Tibial nerve (tissue), 4 donors: ENCODE results near the gene ARTN. TPM values are rescaled to one million over a fixed set of nuclear protein-coding genes. Genes with fewer than 3 reads are reported as not detected.
A peak's percentile ranks its signal among the peaks of the same experiment; 100 is the strongest.

ENCODE experiments used
- DNase-seq, 2 donors: peaks; one replicate each; pipeline ENCODE4 v3.0.0-alpha.2; 2019; ENCODE audit warnings: low spot score in 2 of 2
- H3K27ac ChIP-seq, 4 donors: fragments of 200-600 bp; sonication (generic) in 3 of 4; one replicate each; pipeline ENCODE4 v1.5.1; 2017 to 2019; ENCODE audit warnings: mild to moderate bottlenecking in 1 of 4
- H3K27me3 ChIP-seq, 2 donors: fragments of 200-600 bp; sonication (generic) in 1 of 2; one replicate each; pipeline versions ENCODE4 v1.5.1 to v1.6.0; 2017 to 2019
- H3K36me3 ChIP-seq, 3 donors: fragments of 200-600 bp; sonication (generic); one replicate each; pipeline ENCODE4 v1.5.1; 2018 to 2019
- H3K4me1 ChIP-seq, 4 donors: fragments of 200-600 bp; sonication (generic) in 3 of 4; one replicate each; pipeline ENCODE4 v1.5.1; 2017 to 2019
- H3K4me3 ChIP-seq, 4 donors: fragments of 200-600 bp; sonication (generic) in 3 of 4; one replicate each; pipeline ENCODE4 v1.5.1; 2017 to 2019; ENCODE audit warnings: mild to moderate bottlenecking in 1 of 4, moderate library complexity in 1 of 4
- H3K9me3 ChIP-seq, 4 donors: fragments of 200-600 bp; sonication (generic) in 3 of 4; one replicate each; pipeline ENCODE4 v1.5.1; 2017 to 2019
- EP300 ChIP-seq, 2 donors: sonication (generic); formaldehyde crosslinking; IDR thresholded peaks; one replicate each; pipeline ENCODE4 v1.6.1; 2017; ENCODE audit warnings: antibody characterized with exemption in 2 of 2, mild to moderate bottlenecking in 1 of 2
- POLR2A ChIP-seq, 2 donors: fragments of 450-650 bp; IDR thresholded peaks; one replicate each; pipeline ENCODE4 v1.6.1; 2017; ENCODE audit warnings: antibody characterized with exemption in 2 of 2, mild to moderate bottlenecking in 2 of 2, moderate library complexity in 2 of 2
- WGBS, 2 donors: methylation state at CpG; one replicate each; pipeline ENCODE4 v1.1.5; 2018; 5-methylcytosine and 5-hydroxymethylcytosine counted together
- total RNA-seq, 4 donors: library from RNA; depleted of rRNA; stranded (reverse); fragments of >200 nt; gene quantifications; one replicate each; pipeline ENCODE4 v1.1.0, GENCODE V29; 2016
- TF ChIP-seq, protein P1 (sequence below), 5 experiments: fragments of 200-600 bp in 3 of 5; fragments of 450-650 bp in 2 of 5; sonication (generic) in 3 of 5; IDR thresholded peaks; one replicate each; pipeline ENCODE4 v1.5.1; 2016 to 2019; ENCODE audit warnings: antibody characterized with exemption in 5 of 5, mild to moderate bottlenecking in 3 of 5, moderate library complexity in 2 of 5

Gene ARTN
- total RNA-seq, 4 donors from 2014 or later: 0.66 to 1.4 TPM; not detected in 2

DNA sequence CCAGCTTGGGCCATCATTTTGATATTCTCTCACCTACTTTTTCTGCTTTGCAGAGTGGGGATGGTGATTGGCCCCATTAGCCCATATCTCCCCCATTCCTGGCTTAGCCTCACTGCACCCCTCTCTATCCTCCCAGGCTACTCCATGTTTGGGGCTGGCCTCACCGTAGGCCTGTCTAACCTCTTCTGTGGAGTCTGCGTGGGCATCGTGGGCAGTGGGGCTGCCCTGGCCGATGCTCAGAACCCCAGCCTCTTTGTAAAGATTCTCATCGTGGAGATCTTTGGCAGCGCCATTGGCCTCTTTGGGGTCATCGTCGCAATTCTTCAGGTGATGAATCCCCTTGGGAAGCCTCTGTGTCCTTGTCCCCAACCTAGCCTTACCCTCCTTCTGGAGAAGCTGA lies 43.3 kb downstream of the ARTN start:
- no peak for DNase-seq

DNA sequence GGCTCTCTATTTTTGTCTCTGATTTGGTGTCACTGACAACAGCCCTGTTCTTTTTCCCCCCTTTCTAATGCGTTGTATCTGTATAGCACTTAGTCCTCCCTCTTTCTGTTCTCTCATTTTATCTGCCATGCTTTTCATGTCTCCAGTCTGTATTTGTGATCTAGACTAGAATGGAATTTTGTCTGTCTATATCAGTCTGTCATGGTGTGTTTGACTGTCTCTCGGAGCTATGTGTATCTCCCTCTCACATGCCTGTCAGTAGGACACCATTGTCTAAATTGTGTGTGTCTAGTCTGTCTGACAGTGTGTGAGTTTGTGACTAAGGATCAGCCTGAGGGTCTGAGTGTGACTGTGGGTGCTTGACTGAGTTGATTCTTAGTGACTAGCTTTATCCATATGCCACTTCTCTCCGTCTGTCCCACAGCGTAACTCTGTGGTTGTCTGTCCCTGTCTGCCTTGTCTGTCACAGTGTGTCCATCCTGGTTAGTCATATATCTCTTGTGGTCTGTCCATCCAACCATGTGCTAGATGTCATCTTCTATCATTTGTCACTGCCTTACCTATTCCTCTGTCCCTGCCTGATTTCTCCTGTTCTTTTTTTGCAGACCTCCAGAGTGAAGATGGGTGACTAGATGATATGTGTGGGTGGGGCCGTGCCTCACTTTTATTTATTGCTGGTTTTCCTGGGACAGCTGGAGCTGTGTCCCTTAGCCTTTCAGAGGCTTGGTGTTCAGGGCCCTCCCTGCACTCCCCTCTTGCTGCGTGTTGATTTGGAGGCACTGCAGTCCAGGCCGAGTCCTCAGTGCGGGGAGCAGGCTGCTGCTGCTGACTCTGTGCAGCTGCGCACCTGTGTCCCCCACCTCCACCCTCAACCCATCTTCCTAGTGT lies 44.0 kb downstream of the ARTN start:
- WGBS, 2 donors: 79 to 83% methylated on average over 9 of the region's 9 CpGs
- Histone ChIP-seq H3K9me3 (no peaks in the 10 kb centered on the region), H3K27ac (peak overlapping the region in 2 of 4 donors; percentile 46 to 73), H3K4me3 (no peak overlapping the region), H3K4me1 (peaks cover 0 to 63% (median 28%) of the 10 kb centered on the region in 4 donors), H3K36me3 (peaks cover 0 to 41% (median 0%) of the 10 kb centered on the region in 3 donors), H3K27me3 (no peaks in the 10 kb centered on the region)
- no peak for DNase-seq
- TF ChIP-seq EP300 (IDR thresholded peaks at IDR 0.05): no peak
- TF ChIP-seq, protein P1, sequence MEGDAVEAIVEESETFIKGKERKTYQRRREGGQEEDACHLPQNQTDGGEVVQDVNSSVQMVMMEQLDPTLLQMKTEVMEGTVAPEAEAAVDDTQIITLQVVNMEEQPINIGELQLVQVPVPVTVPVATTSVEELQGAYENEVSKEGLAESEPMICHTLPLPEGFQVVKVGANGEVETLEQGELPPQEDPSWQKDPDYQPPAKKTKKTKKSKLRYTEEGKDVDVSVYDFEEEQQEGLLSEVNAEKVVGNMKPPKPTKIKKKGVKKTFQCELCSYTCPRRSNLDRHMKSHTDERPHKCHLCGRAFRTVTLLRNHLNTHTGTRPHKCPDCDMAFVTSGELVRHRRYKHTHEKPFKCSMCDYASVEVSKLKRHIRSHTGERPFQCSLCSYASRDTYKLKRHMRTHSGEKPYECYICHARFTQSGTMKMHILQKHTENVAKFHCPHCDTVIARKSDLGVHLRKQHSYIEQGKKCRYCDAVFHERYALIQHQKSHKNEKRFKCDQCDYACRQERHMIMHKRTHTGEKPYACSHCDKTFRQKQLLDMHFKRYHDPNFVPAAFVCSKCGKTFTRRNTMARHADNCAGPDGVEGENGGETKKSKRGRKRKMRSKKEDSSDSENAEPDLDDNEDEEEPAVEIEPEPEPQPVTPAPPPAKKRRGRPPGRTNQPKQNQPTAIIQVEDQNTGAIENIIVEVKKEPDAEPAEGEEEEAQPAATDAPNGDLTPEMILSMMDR (IDR thresholded peaks at IDR 0.05): no peak
- no peak for TF ChIP-seq POLR2A (IDR thresholded peaks at IDR 0.05)

More for the DNA sequence above, 43.3 kb downstream of the ARTN start:
- Histone ChIP-seq H3K4me1 (peaks cover 0 to 60% (median 28%) of the 10 kb centered on the region in 4 donors), H3K4me3 (no peak overlapping the region), H3K9me3 (no peaks in the 10 kb centered on the region), H3K36me3 (peaks cover 0 to 42% (median 0%) of the 10 kb centered on the region in 3 donors), H3K27me3 (no peaks in the 10 kb centered on the region), H3K27ac (no peak overlapping the region)
- 89 to 92% methylated on average over 8 of the region's 8 CpGs for WGBS, 2 donors
- TF ChIP-seq, protein P1 (IDR thresholded peaks at IDR 0.05): no peak
- TF ChIP-seq EP300 (IDR thresholded peaks at IDR 0.05) (no peak), POLR2A (IDR thresholded peaks at IDR 0.05) (no peak)

DNA sequence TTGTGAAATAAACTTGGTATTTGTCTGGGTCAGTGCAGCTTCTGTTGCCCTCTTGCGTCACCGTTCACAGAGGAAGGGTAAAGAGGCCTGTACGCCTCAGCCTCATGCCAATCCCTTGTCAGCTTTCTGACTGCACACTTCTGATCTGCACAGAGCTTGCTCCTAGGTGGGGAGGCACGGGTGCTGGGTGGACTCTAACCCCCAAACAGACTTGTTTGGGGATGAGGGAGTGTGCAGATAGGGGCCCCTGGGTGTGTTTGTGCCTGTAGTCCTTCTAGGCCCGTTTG lies 44.6 kb downstream of the ARTN start:
- TF ChIP-seq EP300 (IDR thresholded peaks at IDR 0.05) (no peak), POLR2A (IDR thresholded peaks at IDR 0.05) (no peak)
- TF ChIP-seq, protein P1 (IDR thresholded peaks at IDR 0.05): no peak
- Histone ChIP-seq H3K27ac (peak overlapping the region in 2 of 4 donors; percentile 46 to 73), H3K27me3 (no peaks in the 10 kb centered on the region), H3K4me1 (peaks cover 0 to 69% (median 28%) of the 10 kb centered on the region in 4 donors), H3K9me3 (no peaks in the 10 kb centered on the region), H3K36me3 (peaks cover 0 to 37% (median 0%) of the 10 kb centered on the region in 3 donors), H3K4me3 (no peak overlapping the region)
- 66 to 70% methylated on average over 5 of the region's 5 CpGs for WGBS, 2 donors
- no peak for DNase-seq

DNA sequence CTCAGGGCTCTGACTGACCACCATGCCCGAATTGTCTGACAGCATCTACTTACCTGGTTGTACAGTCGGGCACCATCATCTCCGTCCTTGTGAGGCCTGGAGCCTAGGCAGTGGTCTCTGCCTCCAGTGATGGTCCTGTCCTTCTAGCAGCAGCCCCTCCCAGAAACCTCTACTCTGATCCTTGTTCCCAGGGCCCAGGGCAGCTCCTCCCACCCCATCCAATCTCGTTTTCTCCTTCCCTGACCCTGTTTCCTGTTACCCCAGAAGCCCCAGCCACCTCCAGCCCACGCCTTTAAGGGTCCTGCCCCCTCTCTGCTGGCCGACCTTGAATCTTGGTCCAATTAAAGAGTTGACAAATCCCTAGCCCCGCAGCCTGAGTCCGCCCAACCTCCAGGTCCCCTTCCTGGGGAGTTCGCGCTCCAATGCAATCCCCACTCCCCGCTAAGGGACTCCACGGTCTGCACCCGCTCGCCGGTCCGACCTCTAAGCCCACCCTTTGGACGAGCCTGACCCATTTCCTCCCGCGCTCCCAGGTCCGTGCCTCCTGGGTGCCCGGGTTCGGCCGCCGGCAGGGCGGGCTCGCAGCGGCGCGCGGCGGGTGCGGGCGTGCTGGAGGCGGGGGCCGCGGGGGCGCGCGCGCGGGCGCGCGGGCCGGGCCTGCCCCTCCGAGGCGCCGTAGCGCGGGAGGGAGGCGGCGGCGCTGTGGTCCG lies 45.1 kb downstream of the ARTN start, which contains the start of gene B4GALT2:
TSS of gene B4GALT2 (plus strand) at position 660 of the 710 bp plus-strand sequence. CDS start 1,951 bp downstream, outside the sequence.
- TF ChIP-seq POLR2A (IDR thresholded peaks at IDR 0.05) (no peak), EP300 (IDR thresholded peaks at IDR 0.05) (no peak)
- TF ChIP-seq, protein P1 (IDR thresholded peaks at IDR 0.05): no peak
- H3K9me3 ChIP-seq: no peaks in the 10 kb centered on the region
- DNase-seq: no peak
- H3K27ac ChIP-seq: peak within 1 kb of the TSS; percentile 30 to 81 (median 76)
- no peaks in the 10 kb centered on the region for H3K27me3 ChIP-seq
- H3K4me1 ChIP-seq: peaks cover 0 to 74% (median 28%) of the 10 kb centered on the region in 4 donors
- peaks cover 0 to 40% (median 0%) of the 10 kb centered on the region in 3 donors for H3K36me3 ChIP-seq
- WGBS, 2 donors: 7 to 14% methylated on average over 19 to 39 of the region's 54 CpGs
- H3K4me3 ChIP-seq: peak within 1 kb of the TSS; percentile 59 to 72 (median 66)

DNA sequence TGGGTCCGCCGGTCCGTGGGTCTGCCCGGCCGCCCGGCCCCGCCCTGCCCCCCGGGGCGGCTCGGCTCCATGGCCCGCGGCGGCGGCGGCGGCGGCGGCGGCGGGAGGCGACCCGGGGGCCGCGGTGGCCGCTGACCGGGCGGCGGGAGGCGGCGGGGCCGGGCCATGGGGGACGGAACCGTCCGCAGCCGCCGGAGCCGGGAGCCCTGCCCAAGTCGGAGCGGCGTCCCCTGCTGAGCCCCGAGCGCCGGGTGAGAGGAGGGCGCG lies 45.6 kb downstream of the ARTN start:
- Histone ChIP-seq H3K27me3 (no peaks in the 10 kb centered on the region), H3K27ac (peak overlapping the region; percentile 30 to 81 (median 76)), H3K9me3 (no peaks in the 10 kb centered on the region), H3K4me1 (peaks cover 0 to 74% (median 26%) of the 10 kb centered on the region in 4 donors), H3K4me3 (peak overlapping the region; percentile 59 to 72 (median 66)), H3K36me3 (peaks cover 0 to 45% (median 0%) of the 10 kb centered on the region in 3 donors)
- 0% methylated on average over 40 of the region's 45 CpGs; no CpG with 5 or more reads in 1 of the 2 donors for WGBS, 2 donors
- DNase-seq: no peak
- TF ChIP-seq POLR2A (IDR thresholded peaks at IDR 0.05) (no peak), EP300 (IDR thresholded peaks at IDR 0.05) (no peak)
- TF ChIP-seq, protein P1 (IDR thresholded peaks at IDR 0.05): no peak
